MCF 10A (cell line): Measurements from ENCODE around the gene TWF2. TPM values are rescaled to one million over a fixed set of nuclear protein-coding genes. Genes with fewer than 3 reads are reported as not detected.

Source experiments
- BruUV-seq: library from RNA; stranded (reverse); fragments of 400-500 nt; replicated peaks from 2 replicates; lab custom pipeline; 2021; lab: Mats Ljungman, UMichigan
- CTCF ChIA-PET: fragments of 300-600 bp; sonication (Branson Sonifier 250); formaldehyde crosslinking; extraction: SDS; loops from one replicate; lab custom pipeline; 2021; ENCODE audit warnings: antibody characterized with exemption, inconsistent platforms; lab: Yijun Ruan, JAX
- POLR2A ChIA-PET: fragments of 300-600, 350-650 bp; sonication (Branson Sonifier 250); formaldehyde crosslinking; extraction: SDS; loops from one replicate; lab custom pipeline; 2020; ENCODE audit warnings: antibody characterized with exemption, inconsistent platforms; lab: Yijun Ruan, JAX
- DNase-seq: peaks from one replicate; pipeline ENCODE4 v3.0.0-alpha.2; 2018; ENCODE audit not compliant: unreplicated experiment
- H3K27ac Mint-ChIP-seq: one replicate; pipeline ENCODE4 v1.8.0; 2022; ENCODE audit warnings: mild to moderate bottlenecking, low read depth, mixed read lengths; ENCODE audit not compliant: unreplicated experiment
- H3K27me3 Mint-ChIP-seq: one replicate; pipeline ENCODE4 v1.8.0; 2022; ENCODE audit warnings: mixed read lengths; ENCODE audit not compliant: insufficient read depth, unreplicated experiment
- H3K36me3 Mint-ChIP-seq: one replicate; pipeline ENCODE4 v1.8.0; 2022; ENCODE audit warnings: mild to moderate bottlenecking, moderate library complexity, mixed read lengths; ENCODE audit not compliant: insufficient read depth, unreplicated experiment
- H3K4me1 Mint-ChIP-seq: one replicate; pipeline ENCODE4 v1.8.0; 2022; ENCODE audit warnings: mixed read lengths; ENCODE audit not compliant: insufficient read depth, unreplicated experiment
- H3K4me3 Mint-ChIP-seq: one replicate; pipeline ENCODE4 v1.8.0; 2022; ENCODE audit warnings: mild to moderate bottlenecking, moderate library complexity, mixed read lengths; ENCODE audit not compliant: unreplicated experiment
- H3K9me3 Mint-ChIP-seq: one replicate; pipeline ENCODE4 v1.8.0; 2022; ENCODE audit warnings: mixed read lengths; ENCODE audit not compliant: unreplicated experiment
- CTCF ChIP-seq: fragments of 200-600 bp; IDR thresholded peaks from one replicate; pipeline ENCODE4 v1.8.0; 2022; ENCODE audit warnings: antibody characterized with exemption, mild to moderate bottlenecking; ENCODE audit not compliant: unreplicated experiment
- intact Hi-C: fragments of 100-400 bp; cut with micrococcal nuclease; formaldehyde crosslinking; loops from 2 replicates; pipeline ENCODE4 v1.14.1; 2022
- total RNA-seq: library from RNA; stranded (reverse); gene quantifications from 2 replicates; pipeline ENCODE4 v1.2.3, GENCODE V29; 2022

The TWF2 gene
- total RNA-seq, 1 experiment from 2014 or later = 47.0 TPM

DNA sequence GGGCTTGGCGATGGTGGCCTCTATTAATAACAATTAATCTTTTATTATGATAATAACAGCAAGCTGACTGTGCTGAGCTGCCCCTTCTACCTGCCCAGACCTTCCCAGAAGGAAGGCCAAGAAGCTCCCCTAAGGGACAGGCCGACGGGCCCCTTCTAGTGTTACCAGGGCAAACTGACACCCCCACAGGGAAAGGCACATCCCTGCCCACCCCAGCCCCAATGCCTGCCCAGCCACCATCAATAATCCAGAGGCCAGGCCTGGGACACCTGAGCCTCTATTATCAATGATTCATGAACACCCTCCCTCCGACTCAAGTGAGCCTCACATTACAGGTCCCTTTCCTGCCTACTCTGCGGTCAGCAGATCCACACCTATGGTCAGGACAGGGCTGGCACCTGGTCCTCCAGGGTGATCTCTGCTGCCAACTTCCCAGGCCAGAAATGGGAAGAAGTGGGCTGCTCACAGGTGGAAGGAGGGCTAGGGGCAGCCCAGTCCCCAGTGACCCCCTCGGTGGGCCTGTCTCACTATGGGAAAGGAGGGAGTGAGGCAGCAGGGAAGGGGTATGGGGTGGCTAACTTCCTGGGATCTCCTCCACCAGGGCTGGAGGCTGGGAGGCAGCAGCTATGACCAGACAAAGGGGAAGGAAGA lies 1.8 kb downstream of the TWF2 start:
- H3K4me3 Mint-ChIP-seq = peak overlapping the region; percentile 86
- BruUV-seq = no TSS peak
- peaks cover 29% of the 10 kb centered on the region for H3K4me1 Mint-ChIP-seq
- no peaks in the 10 kb centered on the region for H3K27me3 Mint-ChIP-seq
- intact Hi-C loops = loop anchor here (1.0 to 10.0 kb wide), 2 partner anchors 41 to 208 kb away; partner anchors contain the start of genes SEMA3G and WDR82
- H3K36me3 Mint-ChIP-seq = peaks cover 15% of the 10 kb centered on the region
- DNase-seq = peak; percentile 40
- H3K27ac Mint-ChIP-seq = peak overlapping the region; percentile 69
- ChIA-PET POLR2A (interaction anchor here (0.6 to 6.1 kb wide), 19 partner anchors 9 to 254 kb away, joined by 3 to 120 read pairs (median 4); partner anchors contain the start of genes ACY1, GLYCTK, POC1A and PPM1M), CTCF (interaction anchor here (0.6 to 13.6 kb wide), 11 partner anchors 16 to 253 kb away, joined by 3 to 175 read pairs (median 3); partner anchors contain the start of gene TLR9)
- no peaks in the 10 kb centered on the region for H3K9me3 Mint-ChIP-seq
- TF ChIP-seq CTCF = no peak

DNA sequence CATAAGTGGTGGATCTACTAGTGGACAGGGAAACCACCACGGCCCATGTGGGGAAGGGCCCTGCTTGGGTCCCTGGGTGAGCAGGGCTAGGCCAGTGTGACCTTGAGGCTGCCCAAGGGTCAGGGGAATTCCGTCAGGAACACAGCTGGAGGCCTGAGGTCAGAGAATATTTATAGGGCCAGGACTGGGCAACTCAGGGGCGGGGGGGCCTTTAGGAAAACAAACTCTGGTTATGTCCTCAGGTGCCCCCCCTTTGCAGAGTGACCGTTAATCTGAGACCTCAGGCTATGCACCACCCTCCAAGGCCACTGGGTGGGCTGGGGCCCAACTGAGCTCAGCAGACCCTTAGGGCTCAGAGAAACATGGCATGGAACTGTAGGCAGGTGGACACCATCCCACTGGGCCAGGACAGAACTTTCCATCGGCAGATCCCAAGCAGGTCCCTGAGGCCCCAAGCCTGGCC lies 2.5 kb downstream of the TWF2 start:
- H3K4me3 Mint-ChIP-seq = no peak overlapping the region
- DNase-seq = no peak
- peaks cover 22% of the 10 kb centered on the region for H3K36me3 Mint-ChIP-seq
- H3K27me3 Mint-ChIP-seq = no peaks in the 10 kb centered on the region
- CTCF ChIA-PET = interaction anchor here (0.7 to 13.6 kb wide), 7 partner anchors 15 to 239 kb away, joined by 3 to 175 read pairs (median 4); partner anchors contain the start of gene TLR9
- no peak overlapping the region for H3K27ac Mint-ChIP-seq
- no TSS peak for BruUV-seq
- peaks cover 29% of the 10 kb centered on the region for H3K4me1 Mint-ChIP-seq
- TF ChIP-seq CTCF = no peak
- intact Hi-C loops = loop anchor here (10.0 kb wide), 1 partner anchor 208 kb away; the partner anchor contains the start of gene SEMA3G
- H3K9me3 Mint-ChIP-seq = no peaks in the 10 kb centered on the region
- POLR2A ChIA-PET = interaction anchor here (0.6 to 6.1 kb wide), 8 partner anchors 11 to 144 kb away, joined by 3 to 120 read pairs (median 6); partner anchors contain the start of genes GLYCTK, POC1A, TLR9 and WDR82

DNA sequence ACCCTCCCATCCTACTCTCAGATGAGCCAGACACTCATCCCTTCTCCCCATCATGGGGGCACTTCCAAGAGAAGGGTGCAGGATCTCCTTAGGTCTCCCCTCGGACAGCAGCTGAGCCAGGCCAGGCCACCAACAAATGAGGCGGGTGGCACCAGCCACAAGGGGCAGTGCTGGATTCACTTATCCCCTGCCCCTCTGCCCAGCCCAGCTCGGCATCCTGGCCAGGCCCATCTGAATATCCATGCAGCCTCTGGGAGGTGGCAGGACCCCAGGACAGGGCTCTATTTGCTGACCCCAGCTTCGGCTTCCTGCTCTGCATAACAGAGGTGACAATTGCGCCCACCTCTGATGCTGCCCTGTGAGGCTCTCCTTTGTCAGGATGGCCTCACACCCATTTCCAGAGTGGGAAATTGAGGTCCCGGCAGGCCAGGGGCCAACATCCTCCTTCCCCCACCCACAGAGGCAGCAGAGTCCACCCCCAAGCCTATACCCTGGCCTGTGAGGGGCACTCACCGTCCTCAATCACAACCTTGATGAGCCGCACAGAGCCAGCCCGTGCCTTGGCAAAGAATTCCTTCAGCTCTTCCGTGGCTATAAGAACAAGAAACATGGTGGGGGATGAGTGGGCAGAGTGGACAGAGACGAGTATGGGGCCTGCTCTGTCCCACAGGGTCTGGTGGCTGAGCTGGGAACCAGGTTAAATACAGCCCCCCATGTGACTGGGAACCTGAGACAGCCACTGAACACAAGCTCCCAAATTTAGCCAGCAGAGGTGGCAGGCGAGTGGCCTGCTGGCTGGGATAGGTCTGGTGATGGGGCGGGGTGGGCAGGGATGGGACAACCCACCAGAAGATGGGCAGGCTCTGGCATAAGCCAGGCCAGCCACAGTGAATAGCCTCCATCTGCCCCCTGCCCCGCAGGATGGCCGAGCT lies 4.2 kb downstream of the TWF2 start:
- TF ChIP-seq CTCF = no peak
- CTCF ChIA-PET = interaction anchor here (0.6 to 13.6 kb wide), 6 partner anchors 14 to 151 kb away, joined by 3 to 175 read pairs (median 4); partner anchors contain the start of gene TLR9
- DNase-seq = no peak
- POLR2A ChIA-PET = interaction anchor here (0.9 to 1.1 kb wide), 2 partner anchors 11 to 44 kb away, joined by 3 read pairs; partner anchors contain the start of gene PPM1M
- no peaks in the 10 kb centered on the region for H3K27me3 Mint-ChIP-seq
- peaks cover 39% of the 10 kb centered on the region for H3K36me3 Mint-ChIP-seq
- no peak overlapping the region for H3K27ac Mint-ChIP-seq
- no peaks in the 10 kb centered on the region for H3K9me3 Mint-ChIP-seq
- intact Hi-C loops = loop anchor here (10.0 kb wide), 1 partner anchor 210 kb away; the partner anchor contains the start of gene SEMA3G
- no peak overlapping the region for H3K4me3 Mint-ChIP-seq
- peaks cover 16% of the 10 kb centered on the region for H3K4me1 Mint-ChIP-seq
- BruUV-seq = no TSS peak
